ENCODE results near the gene RTN4R. TPM values are rescaled to one million over a fixed set of nuclear protein-coding genes. Genes with fewer than 3 reads are reported as not detected.

The RTN4R gene
- total RNA-seq, 1 experiment from 2014 or later, result 12.2 TPM

GRCh38 chr22:20245577-20246367 is 22.3 kb downstream of the RTN4R start:
- TF ChIP-seq EZH2phosphoT487 (IDR thresholded peaks at IDR 0.05; ENCODE audit: borderline replicate concordance, low read length) (no peak), EZH2 (IDR thresholded peaks at IDR 0.05; ENCODE audit: low read length, unreplicated experiment) (no peak), CTCF (conservative IDR thresholded peaks at IDR 0.05; ENCODE audit: low read depth, low read length) (no peak)
- H3K27ac ChIP-seq (ENCODE audit: low read length), result no peak overlapping the region
- CTCF ChIA-PET, result no interaction called here
- H3K36me3 ChIP-seq (ENCODE audit: low read depth, low read length), result no peaks in the 10 kb centered on the region
- peaks cover 4% of the 10 kb centered on the region; the same call in 1 of the 2 replicates for H3K4me1 ChIP-seq (ENCODE audit: insufficient read depth, low read length)
- ATAC-seq (no peak), DNase-seq (no peak)
- POLR2A ChIA-PET (ENCODE audit: unreplicated experiment), result no interaction called here
- H3F3A ChIP-seq (ENCODE audit: low read length, unreplicated experiment), result no peaks in the 10 kb centered on the region
- no peaks in the 10 kb centered on the region for H3K9me2 ChIP-seq (replicated peaks; ENCODE audit: low read length)
- H3K9me3 ChIP-seq (ENCODE audit: low read length), result no peaks in the 10 kb centered on the region
- no peaks in the 10 kb centered on the region for H3K27me3 ChIP-seq (ENCODE audit: low read length)
- H3K4me3 ChIP-seq (ENCODE audit: low read length), result no peak overlapping the region
- no peak overlapping the region for H3K4me2 ChIP-seq (ENCODE audit: low read length)
- intact Hi-C loops (cut with micrococcal nuclease), result no loop called here
- no peak overlapping the region for H2AFZ ChIP-seq (ENCODE audit: low read length)
- no peak overlapping the region for H3K9ac ChIP-seq (ENCODE audit: low read length)
- H3K79me2 ChIP-seq (ENCODE audit: low read length), result no peaks in the 10 kb centered on the region
- BruUV-seq (replicated peaks), result no TSS peak
- no peaks in the 10 kb centered on the region for H4K20me1 ChIP-seq (ENCODE audit: low read length)

- Histone ChIP-seq H2AFZ (ENCODE audit: low read length) (no peak overlapping the region), H3K4me1 (ENCODE audit: insufficient read depth, low read length) (peaks cover 4% of the 10 kb centered on the region; the same call in 1 of the 2 replicates)
- CTCF ChIA-PET, result no interaction called here
Measured at GRCh38 chr22:20244691-20245576, 23.2 kb downstream of the RTN4R start.

More at GRCh38 chr22:20244691-20245576, 23.2 kb downstream of the RTN4R start:
- H3K27me3 ChIP-seq (ENCODE audit: low read length), result no peaks in the 10 kb centered on the region
- no peak for TF ChIP-seq EZH2phosphoT487 (IDR thresholded peaks at IDR 0.05; ENCODE audit: borderline replicate concordance, low read length)
- TF ChIP-seq EZH2 (IDR thresholded peaks at IDR 0.05; ENCODE audit: low read length, unreplicated experiment), result no peak
- TF ChIP-seq CTCF (conservative IDR thresholded peaks at IDR 0.05; ENCODE audit: low read depth, low read length), result no peak
- no peak overlapping the region for H3K4me2 ChIP-seq (ENCODE audit: low read length)
- DNase-seq (no peak), ATAC-seq (no peak)
- no peaks in the 10 kb centered on the region for H3K9me3 ChIP-seq (ENCODE audit: low read length)
- no peaks in the 10 kb centered on the region for H4K20me1 ChIP-seq (ENCODE audit: low read length)
- H3K79me2 ChIP-seq (ENCODE audit: low read length), result no peaks in the 10 kb centered on the region
- no peak overlapping the region for H3K27ac ChIP-seq (ENCODE audit: low read length)
- no peaks in the 10 kb centered on the region for H3F3A ChIP-seq (ENCODE audit: low read length, unreplicated experiment)
- H3K4me3 ChIP-seq (ENCODE audit: low read length), result no peak overlapping the region
- POLR2A ChIA-PET (ENCODE audit: unreplicated experiment), result no interaction called here
- H3K36me3 ChIP-seq (ENCODE audit: low read depth, low read length), result no peaks in the 10 kb centered on the region
- BruUV-seq (replicated peaks), result no TSS peak
- intact Hi-C loops (cut with micrococcal nuclease), result no loop called here
- no peak overlapping the region for H3K9ac ChIP-seq (ENCODE audit: low read length)
- no peaks in the 10 kb centered on the region for H3K9me2 ChIP-seq (replicated peaks; ENCODE audit: low read length)

Data from PC-3 (cell line).